GM12872 (cell line): ENCODE results near the gene CSK.
A peak's percentile ranks its signal among the peaks of the same experiment; 100 is the strongest.

Experiments used
- TF ChIP-seq, protein P1 (sequence below): IDR thresholded peaks from 3 replicates; pipeline ENCODE4 v1.5.1; 2011; ENCODE audit warnings: low read depth, mild to moderate bottlenecking, low read length, moderate library complexity; ENCODE audit not compliant: insufficient read depth

CSK gene

DNA sequence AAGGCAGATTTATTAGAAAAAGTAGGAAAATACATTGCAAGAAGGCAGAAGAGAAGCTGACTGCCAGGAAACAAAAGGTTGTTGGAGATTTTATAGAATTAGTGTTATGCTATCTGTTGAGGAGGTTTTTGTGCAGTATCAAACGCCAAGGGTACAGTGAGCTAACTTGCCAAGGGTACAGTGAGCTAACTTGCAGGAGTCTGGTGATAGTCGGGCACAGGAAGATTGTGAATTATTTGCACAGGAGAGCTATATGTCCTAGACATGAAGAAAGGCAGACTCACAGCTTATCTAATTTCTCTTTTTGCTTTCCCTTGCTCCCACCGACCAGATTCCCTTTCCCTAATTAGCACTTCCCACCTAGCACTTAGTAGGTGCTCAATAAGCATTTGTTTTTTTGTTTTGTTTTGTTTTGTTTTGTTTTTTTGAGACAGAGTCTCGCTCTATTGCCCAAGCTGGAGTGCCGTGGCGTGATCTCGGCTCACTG is 2.7 kb upstream of the CSK start:
- TF ChIP-seq, protein P1, sequence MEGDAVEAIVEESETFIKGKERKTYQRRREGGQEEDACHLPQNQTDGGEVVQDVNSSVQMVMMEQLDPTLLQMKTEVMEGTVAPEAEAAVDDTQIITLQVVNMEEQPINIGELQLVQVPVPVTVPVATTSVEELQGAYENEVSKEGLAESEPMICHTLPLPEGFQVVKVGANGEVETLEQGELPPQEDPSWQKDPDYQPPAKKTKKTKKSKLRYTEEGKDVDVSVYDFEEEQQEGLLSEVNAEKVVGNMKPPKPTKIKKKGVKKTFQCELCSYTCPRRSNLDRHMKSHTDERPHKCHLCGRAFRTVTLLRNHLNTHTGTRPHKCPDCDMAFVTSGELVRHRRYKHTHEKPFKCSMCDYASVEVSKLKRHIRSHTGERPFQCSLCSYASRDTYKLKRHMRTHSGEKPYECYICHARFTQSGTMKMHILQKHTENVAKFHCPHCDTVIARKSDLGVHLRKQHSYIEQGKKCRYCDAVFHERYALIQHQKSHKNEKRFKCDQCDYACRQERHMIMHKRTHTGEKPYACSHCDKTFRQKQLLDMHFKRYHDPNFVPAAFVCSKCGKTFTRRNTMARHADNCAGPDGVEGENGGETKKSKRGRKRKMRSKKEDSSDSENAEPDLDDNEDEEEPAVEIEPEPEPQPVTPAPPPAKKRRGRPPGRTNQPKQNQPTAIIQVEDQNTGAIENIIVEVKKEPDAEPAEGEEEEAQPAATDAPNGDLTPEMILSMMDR = no peak

DNA sequence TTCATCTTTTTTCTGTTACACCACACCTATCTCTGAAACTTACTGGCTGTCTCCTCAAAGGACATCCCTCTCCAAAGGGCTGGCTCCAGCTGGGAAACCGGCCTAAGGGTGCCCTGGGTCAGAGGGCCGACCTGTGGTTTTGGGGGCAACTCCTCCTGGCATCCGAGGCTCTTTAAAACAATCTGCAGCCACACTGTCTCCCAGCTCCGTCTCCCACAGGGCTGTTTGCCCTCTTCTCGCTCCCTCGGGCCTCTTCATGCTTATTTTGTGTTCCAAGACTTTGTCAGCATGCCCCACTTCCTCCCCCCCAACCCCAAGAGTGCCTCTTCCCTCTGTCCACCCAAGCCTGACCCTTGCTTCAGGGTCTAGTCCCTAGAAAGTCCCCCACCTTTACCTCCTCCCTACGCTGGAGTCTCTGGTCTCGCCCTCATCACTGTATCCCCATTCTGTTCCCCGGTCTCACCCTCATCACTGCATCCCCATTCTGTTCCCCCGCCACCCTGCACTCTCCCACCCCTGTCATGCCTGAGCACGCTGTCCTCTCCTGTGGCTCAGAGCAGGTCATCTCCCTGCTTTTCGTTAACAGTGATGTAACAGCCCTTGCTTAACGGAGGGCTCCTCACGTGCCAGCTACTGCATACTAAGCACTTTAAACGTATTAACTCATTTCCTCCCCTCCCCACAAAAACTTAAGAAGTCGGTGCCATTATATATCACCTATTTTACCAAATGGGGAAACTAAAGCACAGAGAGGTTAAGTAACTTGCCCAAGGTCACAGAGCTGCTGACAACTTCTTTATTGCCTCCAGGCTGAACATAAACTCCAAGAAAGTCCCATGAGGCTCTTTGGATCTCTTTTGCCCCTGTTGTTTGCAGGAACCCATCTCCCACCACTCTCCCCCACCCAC is 1.1 kb upstream of the CSK start:
- TF ChIP-seq, protein P1 = no peak

DNA sequence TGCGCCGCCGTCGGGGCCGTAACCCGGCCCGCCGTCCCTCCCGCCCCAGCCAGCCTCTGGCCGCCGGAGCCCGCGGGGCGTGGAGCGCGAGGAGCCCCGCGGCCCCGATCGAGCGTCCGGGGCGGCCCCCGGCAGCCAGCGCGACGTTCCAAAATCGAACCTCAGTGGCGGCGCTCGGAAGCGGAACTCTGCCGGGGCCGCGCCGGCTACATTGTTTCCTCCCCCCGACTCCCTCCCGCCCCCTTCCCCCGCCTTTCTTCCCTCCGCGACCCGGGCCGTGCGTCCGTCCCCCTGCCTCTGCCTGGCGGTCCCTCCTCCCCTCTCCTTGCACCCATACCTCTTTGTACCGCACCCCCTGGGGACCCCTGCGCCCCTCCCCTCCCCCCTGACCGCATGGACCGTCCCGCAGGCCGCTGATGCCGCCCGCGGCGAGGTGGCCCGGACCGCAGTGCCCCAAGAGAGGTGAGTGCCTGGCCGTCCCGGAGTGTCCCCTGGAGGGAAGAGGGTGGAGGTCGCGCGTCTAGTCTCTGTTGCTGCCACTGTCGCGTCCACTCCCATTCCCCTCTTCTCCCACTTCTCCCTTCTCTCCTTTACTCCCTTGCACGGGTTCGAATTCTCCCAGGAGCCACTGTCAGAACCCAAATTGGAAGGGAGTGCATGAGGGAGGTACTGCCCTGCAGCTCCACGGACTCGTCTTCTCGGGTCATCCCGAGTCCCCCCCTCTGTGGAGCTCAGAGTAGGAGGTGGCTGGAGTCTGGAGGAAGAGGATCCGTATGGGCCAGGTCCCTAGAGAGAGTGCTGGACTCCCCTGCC is 585 bp downstream of the CSK start:
- TF ChIP-seq, protein P1 = no peak

DNA sequence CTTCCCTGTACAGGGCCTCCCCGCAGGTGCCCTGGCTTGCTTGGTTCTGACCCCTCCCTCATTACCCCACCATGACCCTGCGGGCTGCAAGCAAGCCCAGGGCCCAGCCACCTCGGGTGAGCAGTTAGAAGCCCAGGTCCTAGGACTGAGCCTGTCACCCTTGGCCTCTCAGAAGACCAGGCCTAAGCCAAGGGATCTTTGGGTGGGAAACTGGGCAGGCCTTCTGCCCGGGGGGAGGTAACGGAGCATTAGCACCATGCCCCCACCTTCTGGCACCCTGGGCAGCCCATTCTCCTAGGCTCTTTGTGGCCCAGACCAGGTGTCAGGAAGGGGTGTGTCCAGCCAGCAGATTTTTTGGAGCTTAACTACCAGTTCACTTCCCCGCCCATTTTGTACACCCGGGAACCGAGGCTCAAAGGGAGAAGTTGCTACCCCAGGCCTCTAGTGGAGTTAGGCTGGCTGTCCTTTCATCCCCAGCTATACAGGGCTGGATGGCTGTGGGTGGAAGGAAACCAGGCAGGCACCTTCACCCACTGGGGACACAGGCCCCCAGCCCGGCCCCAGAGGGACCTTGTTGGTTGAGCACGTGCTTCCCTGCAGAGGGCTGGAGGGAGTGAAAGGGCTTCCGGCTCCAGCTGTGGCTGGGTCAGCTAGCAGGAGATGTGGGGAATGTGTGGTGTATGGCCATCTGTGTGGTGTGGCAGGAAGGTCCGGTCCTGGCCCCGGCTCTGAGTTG is 1.4 kb downstream of the CSK start:
- TF ChIP-seq, protein P1 = no peak

DNA sequence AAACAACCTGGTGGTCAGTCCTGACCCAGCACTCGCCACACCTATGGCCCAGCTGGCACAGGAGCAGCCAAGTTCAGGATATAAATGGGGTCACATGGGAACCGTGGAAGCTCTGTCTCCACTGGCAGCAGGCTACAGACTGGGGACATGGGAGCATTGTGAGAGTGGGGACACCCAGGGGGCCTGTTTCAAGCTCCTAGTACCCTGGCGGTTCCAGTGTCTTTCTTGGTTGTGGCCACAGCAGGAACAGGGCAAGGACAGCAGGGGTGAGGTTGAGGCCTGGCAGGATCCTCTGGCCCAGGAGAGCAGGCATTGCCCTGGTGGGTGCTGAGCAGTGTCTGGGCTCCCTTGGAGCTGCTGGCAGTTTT is 1.9 kb downstream of the CSK start:
- TF ChIP-seq, protein P1 = no peak

DNA sequence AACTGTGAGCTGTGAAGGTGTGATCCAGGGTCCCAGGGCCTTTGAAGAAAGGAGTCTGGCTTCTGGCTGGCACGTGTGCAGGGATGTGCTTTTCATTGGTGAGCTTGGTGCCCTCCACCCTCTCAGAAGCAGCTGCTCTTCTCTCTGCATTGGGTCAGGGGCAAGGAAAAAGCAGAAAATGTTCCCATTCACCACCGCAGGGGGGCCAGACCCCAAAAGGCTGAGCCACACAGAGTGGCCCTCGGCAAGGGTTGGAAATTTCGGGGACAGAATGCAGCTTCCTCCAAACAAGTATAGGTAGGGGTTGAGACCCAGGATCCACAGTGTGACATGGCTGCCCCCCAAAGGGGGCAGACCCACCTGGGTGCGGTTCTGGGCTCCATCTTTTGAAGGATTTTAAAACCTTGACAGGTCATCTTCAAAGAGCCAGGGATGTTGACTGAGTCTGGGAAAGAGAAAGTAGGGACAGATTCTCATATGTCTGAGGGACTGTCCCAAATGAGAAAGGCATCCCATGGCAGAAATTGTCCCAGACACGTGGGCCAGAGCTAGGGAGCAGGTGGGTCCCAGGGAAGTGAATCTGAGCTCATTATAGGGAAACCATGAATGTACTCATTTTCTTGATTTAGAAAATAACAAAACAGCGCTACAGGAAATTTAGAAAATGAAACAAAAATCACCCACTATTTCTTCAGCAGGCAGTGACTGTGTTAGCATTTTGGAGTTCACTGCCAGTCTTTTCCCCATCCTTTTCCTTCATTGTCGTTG is 2.7 kb downstream of the CSK start:
- TF ChIP-seq, protein P1 = peak; percentile 42
